H9 (cell line): ENCODE measurements around the gene MAP3K2. TPM values are rescaled to one million over a fixed set of nuclear protein-coding genes. Genes with fewer than 3 reads are reported as not detected.

Source experiments
- DNase-seq: peaks from one replicate; pipeline ENCODE4 v3.0.0-alpha.2; 2017
- H2AFZ ChIP-seq: one replicate; pipeline ENCODE4 v1.6.1; 2013; ENCODE audit warnings: mild to moderate bottlenecking, low read length, control low read depth, moderate library complexity
- H2AK5ac ChIP-seq: 2 replicates; pipeline ENCODE4 v1.6.1; 2013; ENCODE audit warnings: low read length, control low read depth, mixed read lengths; ENCODE audit not compliant: insufficient read length
- H2BK120ac ChIP-seq: one replicate; pipeline ENCODE4 v1.6.1; 2013; ENCODE audit warnings: low read depth, mild to moderate bottlenecking, low read length, control low read depth, inconsistent platforms; ENCODE audit not compliant: poor library complexity, severe bottlenecking
- H2BK12ac ChIP-seq: 2 replicates; pipeline ENCODE4 v1.6.1; 2013; ENCODE audit warnings: low read length, control low read depth, mixed read lengths, low read depth; ENCODE audit not compliant: insufficient read length
- H2BK15ac ChIP-seq: 2 replicates; pipeline ENCODE4 v1.6.1; 2013; ENCODE audit warnings: low read depth, low read length, control low read depth
- H2BK20ac ChIP-seq: one replicate; pipeline ENCODE4 v1.6.1; 2013; ENCODE audit warnings: low read depth, mild to moderate bottlenecking, low read length, control low read depth, inconsistent platforms; ENCODE audit not compliant: poor library complexity, severe bottlenecking
- H2BK5ac ChIP-seq: 2 replicates; pipeline ENCODE4 v1.6.1; 2013; ENCODE audit warnings: low read length, control low read depth, mixed read lengths; ENCODE audit not compliant: insufficient read length
- H3K14ac ChIP-seq: 2 replicates; pipeline ENCODE4 v1.6.1; 2013; ENCODE audit warnings: low read length, control low read depth; ENCODE audit not compliant: insufficient read depth
- H3K18ac ChIP-seq: 2 replicates; pipeline ENCODE4 v1.6.1; 2013; ENCODE audit warnings: low read depth, mild to moderate bottlenecking, mixed read lengths, low read length, control low read depth; ENCODE audit not compliant: insufficient read length
- H3K23ac ChIP-seq: 2 replicates; pipeline ENCODE4 v1.6.1; 2013; ENCODE audit warnings: low read length, control low read depth, mixed read lengths, low read depth; ENCODE audit not compliant: insufficient read length
- H3K23me2 ChIP-seq: 2 replicates; pipeline ENCODE4 v1.6.1; 2013; ENCODE audit warnings: low read depth, mild to moderate bottlenecking, mixed read lengths, low read length, control low read depth; ENCODE audit not compliant: insufficient read length, poor library complexity, severe bottlenecking
- H3K27ac ChIP-seq: 2 replicates; pipeline ENCODE4 v1.5.1; 2013; ENCODE audit warnings: low read length, control low read depth, mixed read lengths, low read depth; ENCODE audit not compliant: insufficient read length
- H3K27me3 ChIP-seq: 2 replicates; pipeline ENCODE4 v1.6.1; 2013; ENCODE audit warnings: low read length, control low read depth, inconsistent platforms; ENCODE audit not compliant: insufficient read depth
- H3K4ac ChIP-seq: 2 replicates; pipeline ENCODE4 v1.6.1; 2013; ENCODE audit warnings: low read depth, mild to moderate bottlenecking, control low read depth, inconsistent platforms, low read length, moderate library complexity
- H3K4me1 ChIP-seq: 2 replicates; pipeline ENCODE4 v1.6.1; 2013; ENCODE audit warnings: low read length, control low read depth, inconsistent platforms; ENCODE audit not compliant: insufficient read depth
- H3K4me2 ChIP-seq: 2 replicates; pipeline ENCODE4 v1.6.1; 2013; ENCODE audit warnings: low read length, control low read depth, mixed read lengths; ENCODE audit not compliant: insufficient read length, insufficient read depth
- H3K56ac ChIP-seq: 2 replicates; pipeline ENCODE4 v1.6.1; 2013; ENCODE audit warnings: low read depth, mild to moderate bottlenecking, mixed read lengths, low read length, control low read depth; ENCODE audit not compliant: insufficient read length
- H3K79me1 ChIP-seq: 2 replicates; pipeline ENCODE4 v1.6.1; 2013; ENCODE audit warnings: low read depth, mild to moderate bottlenecking, moderate library complexity, low read length, control low read depth, inconsistent platforms; ENCODE audit not compliant: insufficient read depth, poor library complexity, severe bottlenecking
- H3K79me2 ChIP-seq: 2 replicates; pipeline ENCODE4 v1.6.1; 2013; ENCODE audit warnings: low read length, control low read depth, inconsistent platforms; ENCODE audit not compliant: insufficient read depth
- H3K9ac ChIP-seq: 2 replicates; pipeline ENCODE4 v1.6.1; 2013; ENCODE audit warnings: low read length, control low read depth, mixed read lengths; ENCODE audit not compliant: insufficient read length; ENCODE audit errors: extremely low read depth
- H3K9me3 ChIP-seq: one replicate; pipeline ENCODE4 v1.6.1; 2013; ENCODE audit warnings: low read depth, low read length, inconsistent platforms; ENCODE audit not compliant: control insufficient read depth
- H3T11ph ChIP-seq: one replicate; pipeline ENCODE4 v1.6.1; 2013; ENCODE audit warnings: mild to moderate bottlenecking, low read length, control low read depth, inconsistent platforms
- H4K20me1 ChIP-seq: one replicate; pipeline ENCODE4 v1.6.1; 2013; ENCODE audit not compliant: control insufficient read depth, insufficient read length, insufficient read depth
- H4K5ac ChIP-seq: 2 replicates; pipeline ENCODE4 v1.6.1; 2013; ENCODE audit warnings: low read depth, mild to moderate bottlenecking, mixed read lengths, low read length, control low read depth; ENCODE audit not compliant: insufficient read length
- H4K8ac ChIP-seq: replicated peaks from 2 replicates; pipeline ENCODE4 v1.6.1; 2013; ENCODE audit warnings: low read length, control low read depth, mixed read lengths, low read depth; ENCODE audit not compliant: insufficient read length
- H4K91ac ChIP-seq: 2 replicates; pipeline ENCODE4 v1.6.1; 2013; ENCODE audit warnings: low read depth, mild to moderate bottlenecking, moderate library complexity, mixed read lengths, low read length, control low read depth; ENCODE audit not compliant: insufficient read length
- H3K27ac Mint-ChIP-seq, 3 experiments: 2 replicates in 2 of 3; 3 replicates in 1 of 3; pipeline ENCODE4 v1.8.0; 2020 to 2021; ENCODE audit warnings: mixed read lengths in 3 of 3, mild to moderate bottlenecking in 1 of 3, moderate library complexity in 1 of 3
- H3K27me3 Mint-ChIP-seq: 2 replicates; pipeline ENCODE4 v1.8.0; 2021; ENCODE audit warnings: low read depth, mild to moderate bottlenecking, moderate library complexity, mixed read lengths
- H3K36me3 Mint-ChIP-seq, 3 experiments: 2 replicates in 2 of 3; 3 replicates in 1 of 3; pipeline ENCODE4 v1.8.0; 2020 to 2021; ENCODE audit warnings: low read depth in 3 of 3, mixed read lengths in 3 of 3; ENCODE audit not compliant: insufficient read depth in 1 of 3
- H3K4me1 Mint-ChIP-seq, 2 experiments: 2 replicates each; pipeline ENCODE4 v1.8.0; 2020; ENCODE audit warnings: mixed read lengths in 2 of 2
- H3K4me3 Mint-ChIP-seq, 2 experiments: 2 replicates in 1 of 2; 3 replicates in 1 of 2; pipeline ENCODE4 v1.8.0; 2020 to 2021; ENCODE audit warnings: mild to moderate bottlenecking in 2 of 2, mixed read lengths in 2 of 2, moderate library complexity in 1 of 2
- H3K9me3 Mint-ChIP-seq, 2 experiments: 2 replicates in 1 of 2; 3 replicates in 1 of 2; pipeline ENCODE4 v1.8.0; 2020; ENCODE audit warnings: mild to moderate bottlenecking in 2 of 2, mixed read lengths in 2 of 2, moderate library complexity in 1 of 2
- WGBS: extraction: QIAGEN DNeasy Blood & Tissue Kit; methylation state at CpG from one replicate; pipeline ENCODE4 v1.1.7; 2013; ENCODE audit warnings: missing lambda C conversion rate, low lambda C conversion rate, mixed read lengths; ENCODE audit not compliant: insufficient read length; ENCODE audit errors: extremely low coverage; 5-methylcytosine and 5-hydroxymethylcytosine counted together
- total RNA-seq: library from RNA; stranded (reverse); gene quantifications from 2 replicates; pipeline ENCODE4 v1.2.1, GENCODE V29; 2021
- TF ChIP-seq, protein P1 (sequence below): fragments of 200-600 bp; sonication (generic); conservative IDR thresholded peaks from 3 replicates; pipeline ENCODE4 v1.8.0; 2021; ENCODE audit warnings: antibody characterized with exemption, mild to moderate bottlenecking

Gene MAP3K2
- total RNA-seq, 1 experiment from 2014 or later, result 25.8 TPM

DNA sequence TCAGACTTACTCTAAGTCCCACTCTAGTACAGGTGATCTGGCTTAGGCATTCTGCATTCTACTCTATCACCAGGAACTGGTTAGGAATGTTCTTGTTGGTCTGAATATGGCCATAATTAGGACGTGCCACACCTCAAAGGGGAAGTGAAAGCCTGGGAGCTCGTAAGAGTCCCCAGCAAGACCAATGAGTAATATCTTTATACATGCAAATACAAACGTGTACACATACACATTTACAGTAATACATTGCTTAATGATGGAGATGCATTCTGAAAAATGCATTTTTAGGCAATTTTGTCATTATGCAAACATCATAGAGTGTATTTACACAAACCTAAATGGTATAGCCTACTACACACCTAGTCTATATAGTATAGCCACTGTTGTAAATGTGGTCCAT is 74.4 kb downstream of the MAP3K2 start:
- Histone ChIP-seq H3K9me3 (no peaks in the 10 kb centered on the region), H2BK120ac (no peak overlapping the region), H3K4me1 (no peaks in the 10 kb centered on the region), H3K4ac (no peak overlapping the region), H4K91ac (no peak overlapping the region), H2AFZ (no peak overlapping the region), H3K27ac (no peak overlapping the region), H2BK20ac (no peak overlapping the region), H3K23me2 (no peaks in the 10 kb centered on the region), H4K8ac (no peak overlapping the region), H2BK15ac (no peak overlapping the region), H2BK12ac (no peak overlapping the region), H3K27me3 (no peaks in the 10 kb centered on the region), H3K79me2 (no peaks in the 10 kb centered on the region), H4K20me1 (no peaks in the 10 kb centered on the region), H3K79me1 (no peaks in the 10 kb centered on the region), H4K5ac (no peak overlapping the region), H2BK5ac (no peak overlapping the region), H2AK5ac (no peak overlapping the region), H3K14ac (no peak overlapping the region), H3K56ac (no peak overlapping the region), H3K18ac (no peak overlapping the region), H3K23ac (no peak overlapping the region), H3T11ph (no peak overlapping the region), H3K4me2 (no peak overlapping the region), H3K9ac (no peak overlapping the region)
- no CpG with 5 or more reads among the region's 3 CpGs for WGBS
- Mint-ChIP-seq H3K27me3 (no peaks in the 10 kb centered on the region), H3K4me1 (no peaks in the 10 kb centered on the region), H3K36me3 (peaks cover 6 to 36% (median 35%) of the 10 kb centered on the region in 3 experiments; a peak in 6 of 7 replicates), H3K27ac (no peak overlapping the region), H3K9me3 (no peaks in the 10 kb centered on the region), H3K4me3 (no peak overlapping the region)
- TF ChIP-seq, protein P1, sequence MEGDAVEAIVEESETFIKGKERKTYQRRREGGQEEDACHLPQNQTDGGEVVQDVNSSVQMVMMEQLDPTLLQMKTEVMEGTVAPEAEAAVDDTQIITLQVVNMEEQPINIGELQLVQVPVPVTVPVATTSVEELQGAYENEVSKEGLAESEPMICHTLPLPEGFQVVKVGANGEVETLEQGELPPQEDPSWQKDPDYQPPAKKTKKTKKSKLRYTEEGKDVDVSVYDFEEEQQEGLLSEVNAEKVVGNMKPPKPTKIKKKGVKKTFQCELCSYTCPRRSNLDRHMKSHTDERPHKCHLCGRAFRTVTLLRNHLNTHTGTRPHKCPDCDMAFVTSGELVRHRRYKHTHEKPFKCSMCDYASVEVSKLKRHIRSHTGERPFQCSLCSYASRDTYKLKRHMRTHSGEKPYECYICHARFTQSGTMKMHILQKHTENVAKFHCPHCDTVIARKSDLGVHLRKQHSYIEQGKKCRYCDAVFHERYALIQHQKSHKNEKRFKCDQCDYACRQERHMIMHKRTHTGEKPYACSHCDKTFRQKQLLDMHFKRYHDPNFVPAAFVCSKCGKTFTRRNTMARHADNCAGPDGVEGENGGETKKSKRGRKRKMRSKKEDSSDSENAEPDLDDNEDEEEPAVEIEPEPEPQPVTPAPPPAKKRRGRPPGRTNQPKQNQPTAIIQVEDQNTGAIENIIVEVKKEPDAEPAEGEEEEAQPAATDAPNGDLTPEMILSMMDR, result no peak
- DNase-seq, result no peak
